Measurements from ENCODE around the gene CYP2C8. TPM values are rescaled to one million over a fixed set of nuclear protein-coding genes. Genes with fewer than 3 reads are reported as not detected.

Gene CYP2C8
- total RNA-seq, 1 experiment from 2014 or later = not detected

DNA sequence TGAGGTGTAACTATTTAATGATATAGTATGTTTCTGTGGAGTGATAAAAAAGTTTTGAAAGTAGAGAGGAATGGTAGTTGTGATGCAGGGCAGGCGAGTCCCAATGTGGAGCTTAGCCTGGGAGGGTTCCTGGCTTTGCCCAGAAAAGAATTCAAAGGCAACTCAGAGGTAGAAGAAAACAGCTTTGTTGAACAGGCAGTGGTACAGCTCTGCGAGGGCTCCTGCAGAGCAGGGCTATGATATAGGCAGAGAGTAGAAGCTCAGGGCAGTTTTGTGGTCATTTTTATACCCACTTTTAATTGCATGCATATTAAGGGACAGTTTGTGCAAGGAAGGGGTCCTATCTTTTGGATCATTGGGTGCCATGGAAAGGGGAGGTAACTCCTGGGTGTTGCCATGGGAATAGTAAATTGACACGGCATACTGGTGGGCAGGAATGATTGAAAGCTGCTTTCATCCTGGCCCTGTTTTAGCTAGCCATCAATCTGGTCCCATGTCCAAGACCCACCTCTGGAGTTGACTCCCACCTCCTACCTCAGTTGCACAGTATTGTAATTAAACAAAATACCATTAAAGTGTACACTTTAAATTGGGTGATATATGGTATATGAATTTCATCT lies 12.4 kb downstream of the CYP2C8 start:
- Histone ChIP-seq H3K9me3 (ENCODE audit: low read depth, low read length, poor library complexity, severe bottlenecking) (no peaks in the 10 kb centered on the region), H3K27me3 (replicated peaks; ENCODE audit: insufficient read depth, low read depth, low read length, poor library complexity) (no peaks in the 10 kb centered on the region), H3K36me3 (ENCODE audit: insufficient read depth, low read length, poor library complexity, severe bottlenecking) (no peaks in the 10 kb centered on the region), H3K4me1 (ENCODE audit: insufficient read depth, low read length, poor library complexity, severe bottlenecking) (no peaks in the 10 kb centered on the region), H3K27ac (ENCODE audit: low read depth, low read length, poor library complexity, severe bottlenecking) (no peak overlapping the region), H3K4me3 (ENCODE audit: low read depth, low read length, poor library complexity, severe bottlenecking) (no peak overlapping the region)
- ChIA-PET POLR2A (ENCODE audit: low non-redundant PET) (no interaction called here), CTCF (no interaction called here)
- TF ChIP-seq EZH2 (IDR thresholded peaks at IDR 0.05; ENCODE audit: borderline replicate concordance, low read depth, low read length, poor library complexity, severe bottlenecking) = no peak
- TF ChIP-seq, protein P1, sequence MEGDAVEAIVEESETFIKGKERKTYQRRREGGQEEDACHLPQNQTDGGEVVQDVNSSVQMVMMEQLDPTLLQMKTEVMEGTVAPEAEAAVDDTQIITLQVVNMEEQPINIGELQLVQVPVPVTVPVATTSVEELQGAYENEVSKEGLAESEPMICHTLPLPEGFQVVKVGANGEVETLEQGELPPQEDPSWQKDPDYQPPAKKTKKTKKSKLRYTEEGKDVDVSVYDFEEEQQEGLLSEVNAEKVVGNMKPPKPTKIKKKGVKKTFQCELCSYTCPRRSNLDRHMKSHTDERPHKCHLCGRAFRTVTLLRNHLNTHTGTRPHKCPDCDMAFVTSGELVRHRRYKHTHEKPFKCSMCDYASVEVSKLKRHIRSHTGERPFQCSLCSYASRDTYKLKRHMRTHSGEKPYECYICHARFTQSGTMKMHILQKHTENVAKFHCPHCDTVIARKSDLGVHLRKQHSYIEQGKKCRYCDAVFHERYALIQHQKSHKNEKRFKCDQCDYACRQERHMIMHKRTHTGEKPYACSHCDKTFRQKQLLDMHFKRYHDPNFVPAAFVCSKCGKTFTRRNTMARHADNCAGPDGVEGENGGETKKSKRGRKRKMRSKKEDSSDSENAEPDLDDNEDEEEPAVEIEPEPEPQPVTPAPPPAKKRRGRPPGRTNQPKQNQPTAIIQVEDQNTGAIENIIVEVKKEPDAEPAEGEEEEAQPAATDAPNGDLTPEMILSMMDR (conservative IDR thresholded peaks at IDR 0.05; ENCODE audit: low read depth, low read length) = no peak
- DNase-seq (ENCODE audit: low spot score) = no peak
- BruUV-seq (replicated peaks) = no TSS peak
- intact Hi-C loops (cut with micrococcal nuclease; ENCODE audit: unreplicated experiment) = no loop called here

DNA sequence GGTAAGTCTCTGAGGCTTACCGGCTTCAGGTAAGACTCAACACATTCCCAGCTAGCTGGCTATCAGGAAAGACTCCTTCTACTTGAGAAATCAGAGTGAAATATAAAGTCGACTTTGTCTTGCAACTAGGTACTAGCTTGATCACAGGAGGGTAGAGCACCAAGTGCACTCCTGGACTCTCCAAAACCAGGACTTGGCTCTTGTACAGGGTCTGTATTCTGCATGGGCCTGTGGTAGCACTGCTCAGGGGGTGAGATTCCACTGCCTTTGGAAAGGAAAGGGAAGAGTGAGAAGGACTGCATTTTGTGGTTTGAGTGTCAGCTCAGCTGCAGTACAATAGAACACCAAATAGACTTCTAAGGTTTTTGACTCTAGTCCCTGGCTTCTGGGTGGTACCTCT lies 19.4 kb downstream of the CYP2C8 start:
- no TSS peak for BruUV-seq (replicated peaks)
- ChIA-PET POLR2A (ENCODE audit: low non-redundant PET) (no interaction called here), CTCF (no interaction called here)
- Histone ChIP-seq H3K27ac (ENCODE audit: low read depth, low read length, poor library complexity, severe bottlenecking) (no peak overlapping the region), H3K27me3 (replicated peaks; ENCODE audit: insufficient read depth, low read depth, low read length, poor library complexity) (no peaks in the 10 kb centered on the region), H3K4me3 (ENCODE audit: low read depth, low read length, poor library complexity, severe bottlenecking) (no peak overlapping the region), H3K36me3 (ENCODE audit: insufficient read depth, low read length, poor library complexity, severe bottlenecking) (no peaks in the 10 kb centered on the region), H3K4me1 (ENCODE audit: insufficient read depth, low read length, poor library complexity, severe bottlenecking) (no peaks in the 10 kb centered on the region), H3K9me3 (ENCODE audit: low read depth, low read length, poor library complexity, severe bottlenecking) (no peaks in the 10 kb centered on the region)
- DNase-seq (ENCODE audit: low spot score) = no peak
- intact Hi-C loops (cut with micrococcal nuclease; ENCODE audit: unreplicated experiment) = no loop called here
- TF ChIP-seq, protein P1 (conservative IDR thresholded peaks at IDR 0.05; ENCODE audit: low read depth, low read length) = no peak
- no peak for TF ChIP-seq EZH2 (IDR thresholded peaks at IDR 0.05; ENCODE audit: borderline replicate concordance, low read depth, low read length, poor library complexity, severe bottlenecking)

DNA sequence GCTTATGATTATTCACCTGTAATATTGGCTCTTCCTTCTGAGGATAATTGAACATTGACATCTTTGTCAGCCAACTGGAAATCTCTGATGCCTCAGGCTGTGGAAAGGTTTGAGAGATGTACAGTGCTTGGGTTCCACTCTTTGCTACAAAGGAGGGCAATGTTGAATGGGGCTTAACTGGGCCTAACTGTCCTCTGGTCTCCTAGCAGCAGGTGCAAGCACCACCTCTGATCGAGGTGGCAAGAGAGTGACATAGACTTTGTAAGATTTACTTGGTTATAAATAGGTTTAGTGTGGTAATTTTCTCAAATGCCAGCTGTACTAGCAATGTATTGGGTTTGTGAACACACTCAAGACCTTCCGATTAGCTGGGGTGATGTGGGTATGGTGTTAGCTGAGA lies 21.1 kb downstream of the CYP2C8 start:
- Histone ChIP-seq H3K4me1 (ENCODE audit: insufficient read depth, low read length, poor library complexity, severe bottlenecking) (no peaks in the 10 kb centered on the region), H3K27me3 (replicated peaks; ENCODE audit: insufficient read depth, low read depth, low read length, poor library complexity) (no peaks in the 10 kb centered on the region), H3K9me3 (ENCODE audit: low read depth, low read length, poor library complexity, severe bottlenecking) (no peaks in the 10 kb centered on the region), H3K4me3 (ENCODE audit: low read depth, low read length, poor library complexity, severe bottlenecking) (no peak overlapping the region), H3K36me3 (ENCODE audit: insufficient read depth, low read length, poor library complexity, severe bottlenecking) (no peaks in the 10 kb centered on the region), H3K27ac (ENCODE audit: low read depth, low read length, poor library complexity, severe bottlenecking) (no peak overlapping the region)
- intact Hi-C loops (cut with micrococcal nuclease; ENCODE audit: unreplicated experiment) = no loop called here
- ChIA-PET POLR2A (ENCODE audit: low non-redundant PET) (no interaction called here), CTCF (no interaction called here)
- BruUV-seq (replicated peaks) = no TSS peak
- no peak for DNase-seq (ENCODE audit: low spot score)
- no peak for TF ChIP-seq EZH2 (IDR thresholded peaks at IDR 0.05; ENCODE audit: borderline replicate concordance, low read depth, low read length, poor library complexity, severe bottlenecking)
- TF ChIP-seq, protein P1 (conservative IDR thresholded peaks at IDR 0.05; ENCODE audit: low read depth, low read length) = no peak
